Stimulated activated naive B cell treated with anti-CD40 and anti-IgM and Interleukin-4, amounts not matched to agents 10 μg/mL and 1 μg/mL and 100 μg/mL, for 72 hours (primary cell): ENCODE results near the gene USP24.

Source experiments
- ATAC-seq, 2 donors: fragments of 150-1000 bp; cut with Tn5 transposase; replicated peaks; 2 replicates each; pipeline ENCODE4 v1.10.0; 2021; ENCODE audit warnings: moderate library complexity in 1 of 2
- DNase-seq: peaks from one replicate; pipeline ENCODE4 v3.0.0; 2021
- H3K27ac Mint-ChIP-seq: one replicate; pipeline ENCODE4 v1.8.0; 2022; ENCODE audit warnings: mild to moderate bottlenecking, mixed read lengths
- H3K27me3 Mint-ChIP-seq, 2 donors: one replicate each; pipeline ENCODE4 v1.8.0; 2022; ENCODE audit warnings: mixed read lengths in 2 of 2
- H3K36me3 Mint-ChIP-seq, 2 donors: one replicate each; pipeline ENCODE4 v1.8.0; 2022; ENCODE audit warnings: mixed read lengths in 2 of 2, mild to moderate bottlenecking in 1 of 2
- H3K4me1 Mint-ChIP-seq, 2 donors: one replicate each; pipeline ENCODE4 v1.8.0; 2022; ENCODE audit warnings: mixed read lengths in 2 of 2, mild to moderate bottlenecking in 1 of 2
- H3K4me3 Mint-ChIP-seq, 2 donors: one replicate each; pipeline ENCODE4 v1.8.0; 2022; ENCODE audit warnings: mild to moderate bottlenecking in 2 of 2, mixed read lengths in 2 of 2, moderate library complexity in 1 of 2
- H3K9me3 Mint-ChIP-seq, 2 donors: one replicate each; pipeline ENCODE4 v1.8.0; 2022; ENCODE audit warnings: mixed read lengths in 2 of 2, mild to moderate bottlenecking in 1 of 2

Gene USP24, protein sequence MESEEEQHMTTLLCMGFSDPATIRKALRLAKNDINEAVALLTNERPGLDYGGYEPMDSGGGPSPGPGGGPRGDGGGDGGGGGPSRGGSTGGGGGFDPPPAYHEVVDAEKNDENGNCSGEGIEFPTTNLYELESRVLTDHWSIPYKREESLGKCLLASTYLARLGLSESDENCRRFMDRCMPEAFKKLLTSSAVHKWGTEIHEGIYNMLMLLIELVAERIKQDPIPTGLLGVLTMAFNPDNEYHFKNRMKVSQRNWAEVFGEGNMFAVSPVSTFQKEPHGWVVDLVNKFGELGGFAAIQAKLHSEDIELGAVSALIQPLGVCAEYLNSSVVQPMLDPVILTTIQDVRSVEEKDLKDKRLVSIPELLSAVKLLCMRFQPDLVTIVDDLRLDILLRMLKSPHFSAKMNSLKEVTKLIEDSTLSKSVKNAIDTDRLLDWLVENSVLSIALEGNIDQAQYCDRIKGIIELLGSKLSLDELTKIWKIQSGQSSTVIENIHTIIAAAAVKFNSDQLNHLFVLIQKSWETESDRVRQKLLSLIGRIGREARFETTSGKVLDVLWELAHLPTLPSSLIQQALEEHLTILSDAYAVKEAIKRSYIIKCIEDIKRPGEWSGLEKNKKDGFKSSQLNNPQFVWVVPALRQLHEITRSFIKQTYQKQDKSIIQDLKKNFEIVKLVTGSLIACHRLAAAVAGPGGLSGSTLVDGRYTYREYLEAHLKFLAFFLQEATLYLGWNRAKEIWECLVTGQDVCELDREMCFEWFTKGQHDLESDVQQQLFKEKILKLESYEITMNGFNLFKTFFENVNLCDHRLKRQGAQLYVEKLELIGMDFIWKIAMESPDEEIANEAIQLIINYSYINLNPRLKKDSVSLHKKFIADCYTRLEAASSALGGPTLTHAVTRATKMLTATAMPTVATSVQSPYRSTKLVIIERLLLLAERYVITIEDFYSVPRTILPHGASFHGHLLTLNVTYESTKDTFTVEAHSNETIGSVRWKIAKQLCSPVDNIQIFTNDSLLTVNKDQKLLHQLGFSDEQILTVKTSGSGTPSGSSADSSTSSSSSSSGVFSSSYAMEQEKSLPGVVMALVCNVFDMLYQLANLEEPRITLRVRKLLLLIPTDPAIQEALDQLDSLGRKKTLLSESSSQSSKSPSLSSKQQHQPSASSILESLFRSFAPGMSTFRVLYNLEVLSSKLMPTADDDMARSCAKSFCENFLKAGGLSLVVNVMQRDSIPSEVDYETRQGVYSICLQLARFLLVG (N-terminal part only)

DNA sequence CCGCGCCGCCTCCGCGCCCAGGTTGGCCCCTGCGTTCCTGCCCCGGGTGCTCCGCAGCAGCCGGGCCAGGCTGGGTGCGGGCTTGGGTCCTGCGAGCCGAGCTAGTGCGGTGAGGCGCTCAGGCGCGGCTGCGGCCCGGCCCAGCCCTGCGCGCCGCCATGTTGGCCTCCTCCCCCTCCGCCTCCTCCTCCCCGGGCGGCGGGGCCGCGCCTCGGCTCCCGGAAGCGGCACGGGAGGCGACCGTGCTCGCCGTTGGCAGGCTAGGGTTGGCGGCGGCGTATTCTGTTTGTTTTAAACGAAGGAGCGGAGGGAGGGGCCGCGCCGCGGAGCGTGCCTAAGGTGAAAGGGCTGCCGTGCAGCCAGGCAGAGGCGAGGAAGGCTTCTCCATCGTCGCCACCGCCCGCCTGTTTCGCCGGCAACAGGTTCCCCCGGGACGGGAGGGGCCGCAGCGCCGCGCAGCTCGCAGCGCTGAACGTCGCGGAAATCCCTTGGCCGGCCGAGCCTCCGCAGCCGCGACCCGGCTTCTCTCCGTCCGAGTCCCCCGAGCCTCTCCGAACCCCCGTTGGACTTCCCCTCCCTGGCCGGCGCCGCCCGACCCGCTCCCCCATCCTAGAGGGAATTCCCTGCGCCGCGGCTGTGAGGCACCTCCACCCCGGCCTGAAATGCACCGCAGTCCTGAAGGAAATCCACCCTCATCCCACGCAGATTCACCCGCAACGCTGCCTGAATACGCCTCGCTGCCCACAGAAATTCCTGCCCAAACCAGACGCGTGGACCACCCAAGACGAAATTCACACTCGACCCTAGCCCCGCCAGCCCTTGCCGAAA is at the start of gene USP24:
Gene USP24 (minus strand): TSS at position 171 of the 828 bp plus-strand sequence. CDS start 251 bp downstream, outside the sequence.
- Mint-ChIP-seq H3K9me3 (no peaks in the 10 kb centered on the region), H3K4me1 (peaks cover 45 to 55% of the 10 kb centered on the region in 2 donors), H3K36me3 (peaks cover 20 to 32% of the 10 kb centered on the region in 2 donors), H3K27ac (peak within 1 kb of the TSS; percentile 98), H3K4me3 (peak within 1 kb of the TSS; percentile 95), H3K27me3 (no peaks in the 10 kb centered on the region)
- DNase-seq: peak; percentile 80
- ATAC-seq: peak; percentile 70 to 76

DNA sequence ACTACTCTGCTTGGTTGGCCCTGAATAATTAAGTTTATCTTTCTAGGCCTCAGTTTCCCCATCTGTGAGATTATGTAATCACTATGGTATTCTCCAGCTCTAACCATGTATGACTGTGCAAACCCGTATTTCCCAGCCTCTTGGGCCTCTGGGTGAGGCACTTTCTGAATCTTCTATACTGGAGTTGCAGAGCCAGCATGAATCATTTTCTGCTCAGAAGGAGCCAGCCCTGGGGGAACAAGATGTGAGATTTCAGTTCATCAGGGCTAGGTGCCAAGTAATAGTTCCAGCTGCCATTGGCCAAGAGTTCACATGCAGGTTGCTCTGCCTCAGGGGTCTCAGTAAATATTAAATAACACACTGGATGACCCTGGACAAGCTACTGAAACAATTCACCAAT is 47.7 kb upstream of the USP24 start:
- Mint-ChIP-seq H3K27ac (no peak overlapping the region), H3K4me1 (peaks cover 42 to 60% of the 10 kb centered on the region in 2 donors), H3K36me3 (peaks cover 0 to 1% of the 10 kb centered on the region in 2 donors), H3K9me3 (no peaks in the 10 kb centered on the region), H3K27me3 (no peaks in the 10 kb centered on the region), H3K4me3 (no peak overlapping the region)
- ATAC-seq (no peak), DNase-seq (no peak)

DNA sequence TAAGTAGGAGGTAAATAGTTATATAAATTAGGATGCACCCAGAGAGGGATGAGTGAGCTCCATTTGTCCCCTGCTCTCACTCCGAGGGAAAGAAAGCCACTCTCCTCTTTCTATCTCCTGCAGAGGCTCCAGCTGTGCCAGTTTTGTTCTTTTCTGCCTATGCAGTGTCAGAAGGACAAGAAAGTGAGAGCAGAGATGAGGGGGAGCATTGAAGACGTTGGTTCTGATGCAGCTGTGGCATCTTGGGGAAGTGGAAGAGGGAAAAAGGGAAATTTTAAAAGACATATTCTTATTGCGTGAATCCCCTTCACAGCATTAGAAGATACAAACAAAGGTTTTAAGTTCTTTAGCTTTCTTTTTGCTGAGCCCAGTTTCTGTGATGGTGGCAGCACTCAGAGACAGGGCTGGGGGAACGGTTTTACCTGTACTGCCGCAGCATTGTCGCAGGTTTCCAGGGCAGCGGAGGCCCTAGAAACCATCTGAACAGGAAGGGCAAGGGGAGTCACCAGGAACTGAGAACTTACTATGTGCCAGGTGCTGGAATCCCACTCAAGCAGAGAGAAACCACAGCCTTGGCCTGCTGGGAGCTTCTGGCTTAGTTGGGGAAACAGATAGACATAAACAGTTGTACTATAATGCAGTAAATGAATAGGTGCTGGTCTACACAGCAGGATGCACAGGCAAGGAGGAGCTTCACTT is 44.9 kb upstream of the USP24 start:
- Mint-ChIP-seq H3K36me3 (peaks cover 0 to 1% of the 10 kb centered on the region in 2 donors), H3K4me1 (peaks cover 56 to 80% of the 10 kb centered on the region in 2 donors), H3K4me3 (peak overlapping the region; percentile 73 to 75), H3K27me3 (no peaks in the 10 kb centered on the region), H3K27ac (peak overlapping the region; percentile 93), H3K9me3 (no peaks in the 10 kb centered on the region)
- ATAC-seq (peak; percentile 86 to 88), DNase-seq (peak; percentile 77)

- H3K4me1 Mint-ChIP-seq: peaks cover 57 to 76% of the 10 kb centered on the region in 2 donors
- DNase-seq: peak; percentile 60
- H3K27me3 Mint-ChIP-seq: no peaks in the 10 kb centered on the region
- ATAC-seq: peak; percentile 47 to 55
- H3K36me3 Mint-ChIP-seq: peaks cover 0 to 1% of the 10 kb centered on the region in 2 donors
- H3K27ac Mint-ChIP-seq: peak overlapping the region; percentile 93
- H3K4me3 Mint-ChIP-seq: peak overlapping the region; percentile 73 to 76
- H3K9me3 Mint-ChIP-seq: no peaks in the 10 kb centered on the region
Measured at GRCh38 chr1:55257958-55258357, 42.8 kb upstream of the USP24 start.

DNA sequence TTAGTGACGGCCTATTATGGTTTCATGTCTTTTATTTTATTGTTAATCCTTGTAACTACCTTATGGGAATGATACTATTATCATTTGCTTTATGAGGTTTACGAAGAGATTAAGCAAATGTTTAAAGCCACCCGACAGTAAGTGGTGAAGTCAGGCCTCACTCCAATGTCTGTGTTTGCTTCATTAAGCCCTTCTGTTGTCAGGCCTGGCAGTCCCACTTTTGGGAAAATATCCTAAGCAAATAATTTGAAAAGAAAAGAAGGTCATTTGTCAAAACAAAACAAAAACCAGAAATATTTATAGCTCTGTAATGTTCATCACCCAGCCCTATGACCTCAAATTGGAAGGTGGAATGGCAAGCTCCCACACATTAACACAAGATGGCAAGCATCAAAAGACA is 40.7 kb upstream of the USP24 start:
- Mint-ChIP-seq H3K27me3 (no peaks in the 10 kb centered on the region), H3K4me1 (peaks cover 51 to 67% of the 10 kb centered on the region in 2 donors), H3K36me3 (peaks cover 0 to 1% of the 10 kb centered on the region in 2 donors), H3K9me3 (no peaks in the 10 kb centered on the region), H3K27ac (peak overlapping the region; percentile 37), H3K4me3 (no peak overlapping the region)
- DNase-seq: no peak
- ATAC-seq: no peak

DNA sequence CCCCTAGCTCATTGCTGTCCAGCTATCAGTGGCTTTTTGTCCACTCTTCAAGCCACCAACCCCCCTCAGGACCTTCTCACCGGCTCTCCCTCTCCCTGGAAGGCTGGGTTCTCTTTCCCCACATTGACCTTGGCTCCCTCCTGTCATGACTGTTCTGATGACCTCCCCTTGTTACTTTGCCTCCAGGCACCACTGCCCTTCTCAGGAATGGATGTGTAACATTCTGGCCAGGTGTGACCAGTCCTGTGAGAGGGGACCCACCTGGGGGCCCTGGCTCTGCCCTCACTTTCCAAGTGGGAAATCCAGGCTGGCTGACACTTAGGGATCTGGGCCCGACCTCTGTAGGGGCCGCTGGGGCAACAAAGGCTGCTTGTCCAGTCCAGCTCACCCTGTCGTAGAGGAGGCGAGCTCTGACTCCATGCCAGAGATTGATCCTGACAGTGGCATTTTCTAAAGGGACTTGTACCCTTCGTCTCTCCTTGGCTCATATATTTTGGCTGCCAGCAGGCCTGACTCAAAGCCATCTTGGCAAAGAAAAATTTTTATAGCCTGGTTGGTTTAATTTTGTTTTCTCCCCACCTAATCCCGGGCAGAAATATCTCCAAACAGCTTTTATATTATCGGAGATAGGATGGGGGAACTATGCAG is 37.9 kb upstream of the USP24 start:
- Mint-ChIP-seq H3K27ac (peak overlapping the region; percentile 84), H3K9me3 (no peaks in the 10 kb centered on the region), H3K4me1 (peaks cover 29 to 43% of the 10 kb centered on the region in 2 donors), H3K36me3 (no peaks in the 10 kb centered on the region), H3K4me3 (peak overlapping the region in 1 of 2 donors; percentile 26), H3K27me3 (no peaks in the 10 kb centered on the region)
- ATAC-seq: peak in 1 of 2 donors; percentile 19
- no peak for DNase-seq

DNA sequence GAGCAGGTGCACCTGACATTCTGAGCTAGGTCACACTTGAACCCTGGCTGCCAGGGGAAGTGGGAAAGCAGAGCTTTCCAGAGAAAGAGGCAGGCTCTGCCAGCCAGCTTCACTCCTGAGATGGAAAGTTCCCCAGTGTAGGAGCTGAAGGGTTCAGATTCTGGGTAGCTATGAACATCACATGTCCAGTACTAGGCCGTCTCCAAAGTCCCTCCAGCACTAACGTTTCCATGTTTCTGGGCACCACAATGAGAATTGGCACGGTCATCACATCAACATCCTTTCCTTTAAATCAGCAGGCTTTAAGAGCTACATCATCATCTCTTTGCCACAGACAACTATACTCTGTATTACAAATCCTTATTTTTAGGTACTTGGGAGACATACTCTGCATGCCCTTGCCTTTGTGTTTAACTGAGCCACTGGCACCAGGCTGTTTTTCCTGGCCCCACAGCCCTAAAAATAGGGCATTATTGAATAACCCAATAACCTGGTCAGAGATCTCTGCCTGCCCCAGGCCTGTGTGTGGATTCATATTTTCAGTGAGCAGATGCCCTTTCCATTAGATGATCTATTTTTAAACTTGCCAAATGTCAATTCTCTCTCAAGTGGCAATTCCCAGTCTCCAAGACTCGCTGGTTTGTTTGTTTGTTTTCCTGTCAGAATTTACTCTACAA is 35.4 kb upstream of the USP24 start:
- no peaks in the 10 kb centered on the region for H3K27me3 Mint-ChIP-seq
- no peak overlapping the region for H3K4me3 Mint-ChIP-seq
- DNase-seq: no peak
- no peaks in the 10 kb centered on the region for H3K9me3 Mint-ChIP-seq
- no peak overlapping the region for H3K27ac Mint-ChIP-seq
- no peaks in the 10 kb centered on the region for H3K36me3 Mint-ChIP-seq
- H3K4me1 Mint-ChIP-seq: peaks cover 16 to 21% of the 10 kb centered on the region in 2 donors
- no peak for ATAC-seq

- Mint-ChIP-seq H3K9me3 (no peaks in the 10 kb centered on the region), H3K27ac (no peak overlapping the region)
- ATAC-seq: no peak
Measured at GRCh38 chr1:55249646-55250398, 34.7 kb upstream of the USP24 start.

DNA sequence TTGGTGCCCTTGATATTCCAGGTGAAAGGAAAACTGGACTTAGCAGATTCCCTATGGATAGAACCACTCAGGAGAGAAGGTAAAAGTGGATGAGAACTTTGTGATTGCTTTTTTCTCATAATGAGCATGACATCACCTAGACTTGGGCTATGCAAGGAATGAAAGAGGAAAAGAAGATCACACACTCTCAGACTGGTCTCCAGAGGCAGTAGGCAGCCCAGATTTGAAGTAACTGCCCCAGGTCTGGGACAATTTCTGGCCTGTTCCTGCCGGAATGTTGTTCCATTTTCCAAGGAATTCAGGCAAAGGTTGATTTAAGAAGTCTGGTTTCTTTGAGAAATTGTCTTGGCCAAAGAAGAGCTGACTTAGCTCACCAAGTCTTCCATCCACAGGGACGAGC is 31.7 kb upstream of the USP24 start:
- H3K36me3 Mint-ChIP-seq: no peaks in the 10 kb centered on the region
- H3K27me3 Mint-ChIP-seq: no peaks in the 10 kb centered on the region
- DNase-seq: no peak
- no peaks in the 10 kb centered on the region for H3K9me3 Mint-ChIP-seq
- ATAC-seq: no peak
- H3K27ac Mint-ChIP-seq: no peak overlapping the region
- peaks cover 12 to 23% of the 10 kb centered on the region in 2 donors for H3K4me1 Mint-ChIP-seq
- H3K4me3 Mint-ChIP-seq: no peak overlapping the region

More at GRCh38 chr1:55249646-55250398, 34.7 kb upstream of the USP24 start:
- Mint-ChIP-seq H3K27me3 (no peaks in the 10 kb centered on the region), H3K36me3 (no peaks in the 10 kb centered on the region), H3K4me1 (peaks cover 14 to 24% of the 10 kb centered on the region in 2 donors), H3K4me3 (no peak overlapping the region)
- no peak for DNase-seq

DNA sequence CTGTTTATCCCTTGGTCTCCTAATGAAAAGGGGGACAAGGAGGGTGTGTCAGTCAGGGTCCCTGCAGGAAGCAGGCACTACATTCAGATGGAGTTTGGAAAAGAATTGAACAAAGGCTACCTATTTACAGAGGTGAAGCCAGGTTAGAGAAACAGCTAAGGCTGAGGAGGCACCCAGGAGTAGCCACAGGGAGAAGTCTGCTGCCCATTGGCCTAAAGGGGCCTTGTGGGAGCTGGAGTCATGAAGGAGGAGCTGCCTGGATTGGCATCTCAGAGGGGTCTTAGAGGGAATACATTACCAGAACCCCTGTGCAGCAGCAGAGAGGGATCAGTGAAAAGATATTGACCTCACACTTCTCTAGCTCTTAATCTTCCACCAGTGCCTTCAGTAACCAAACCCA is 31.2 kb upstream of the USP24 start:
- Mint-ChIP-seq H3K4me1 (peaks cover 12 to 23% of the 10 kb centered on the region in 2 donors), H3K27me3 (no peaks in the 10 kb centered on the region), H3K27ac (peak overlapping the region; percentile 2), H3K36me3 (no peaks in the 10 kb centered on the region), H3K4me3 (no peak overlapping the region), H3K9me3 (no peaks in the 10 kb centered on the region)
- ATAC-seq (no peak), DNase-seq (no peak)

DNA sequence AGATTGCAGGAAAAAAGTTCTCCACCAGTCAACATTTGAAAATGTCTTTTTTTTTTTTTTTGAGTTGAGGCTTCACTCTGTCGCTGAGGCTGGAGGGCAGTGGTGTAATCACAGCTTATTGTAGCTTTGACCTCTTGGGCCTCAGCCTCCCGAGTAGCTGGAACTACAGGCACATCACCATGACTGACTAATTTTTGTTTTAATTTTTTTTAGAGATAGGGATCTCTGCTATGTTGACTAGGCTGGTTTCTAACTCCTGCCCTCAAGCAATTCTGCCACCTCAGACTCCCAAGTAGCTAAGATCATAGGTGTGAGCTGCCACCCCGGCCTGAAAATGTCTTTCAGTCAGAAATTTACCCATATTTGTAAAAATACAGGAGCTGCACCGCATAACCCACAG is 30.6 kb upstream of the USP24 start:
- DNase-seq (no peak), ATAC-seq (no peak)
- no peaks in the 10 kb centered on the region for H3K27me3 Mint-ChIP-seq
- peaks cover 12 to 21% of the 10 kb centered on the region in 2 donors for H3K4me1 Mint-ChIP-seq
- no peak overlapping the region for H3K4me3 Mint-ChIP-seq
- no peak overlapping the region for H3K27ac Mint-ChIP-seq
- H3K36me3 Mint-ChIP-seq: no peaks in the 10 kb centered on the region
- H3K9me3 Mint-ChIP-seq: no peaks in the 10 kb centered on the region
